ENCODE measurements around the gene NANOS2.
"Not testable (repeated sequence)": the region's sequence is repeated elsewhere in the genome, so short reads cannot be mapped to it uniquely, and the experiment has no call there.

NANOS2 gene

GRCh38 chr19:45895983-45896599, 18.5 kb downstream of the NANOS2 start:
- not testable (repeated sequence) for DNase-seq (ENCODE audit: low read depth in 2 of 2)

- no peak for DNase-seq (ENCODE audit: low read depth in 2 of 2)
Observed at GRCh38 chr19:45895519-45895972, 19.0 kb downstream of the NANOS2 start.

GRCh38 chr19:45890877-45891276, 23.7 kb downstream of the NANOS2 start:
- no peak for DNase-seq (ENCODE audit: low read depth in 2 of 2)

- DNase-seq (ENCODE audit: low read depth in 2 of 2), result no peak
Observed at GRCh38 chr19:45889210-45889885, 25.2 kb downstream of the NANOS2 start.

- DNase-seq (ENCODE audit: low read depth in 2 of 2), result no peak
Observed at GRCh38 chr19:45887200-45887710, 27.3 kb downstream of the NANOS2 start.

- peak; percentile 67 to 73 for DNase-seq (ENCODE audit: low read depth in 2 of 2)
Observed at GRCh38 chr19:45886427-45887199, 28.0 kb downstream of the NANOS2 start.

- DNase-seq (ENCODE audit: low read depth in 2 of 2), result peak; percentile 62 to 73
Observed at GRCh38 chr19:45885556-45886426, 28.8 kb downstream of the NANOS2 start, which contains the start of gene IRF2BP1. Gene IRF2BP1, minus strand, starts transcription at chr19:45886141. Its CDS starts 367 bp downstream, at chr19:45885774.

GRCh38 chr19:45884682-45885555, 29.7 kb downstream of the NANOS2 start:
- no peak for DNase-seq (ENCODE audit: low read depth in 2 of 2)

GRCh38 chr19:45883881-45884681, 30.5 kb downstream of the NANOS2 start:
- no peak for DNase-seq (ENCODE audit: low read depth in 2 of 2)

- no peak for DNase-seq (ENCODE audit: low read depth in 2 of 2)
Observed at GRCh38 chr19:45883586-45883880, 31.0 kb downstream of the NANOS2 start.

GRCh38 chr19:45882652-45883585, 31.7 kb downstream of the NANOS2 start:
- peak; percentile 43 to 76 for DNase-seq (ENCODE audit: low read depth in 2 of 2)

- no peak for DNase-seq (ENCODE audit: low read depth in 2 of 2)
Observed at GRCh38 chr19:45881909-45882528, 32.6 kb downstream of the NANOS2 start.

- no peak for DNase-seq (ENCODE audit: low read depth in 2 of 2)
Observed at GRCh38 chr19:45881082-45881908, 33.3 kb downstream of the NANOS2 start.

- DNase-seq (ENCODE audit: low read depth in 2 of 2), result no peak
Observed at GRCh38 chr19:45879971-45880370, 34.6 kb downstream of the NANOS2 start.

GRCh38 chr19:45879055-45879454, 35.5 kb downstream of the NANOS2 start:
- DNase-seq (ENCODE audit: low read depth in 2 of 2), result no peak

GRCh38 chr19:45878043-45878794, 36.4 kb downstream of the NANOS2 start:
- no peak for DNase-seq (ENCODE audit: low read depth in 2 of 2)
